ENCODE results near the gene PLEKHA6.

- TF ChIP-seq POLR2AphosphoS5 (IDR thresholded peaks at IDR 0.05): no peak
- TF ChIP-seq CTCF (IDR thresholded peaks at IDR 0.05): no peak
- no peak for TF ChIP-seq POLR2A (IDR thresholded peaks at IDR 0.05)
- TF ChIP-seq EP300 (IDR thresholded peaks at IDR 0.05): no peak
Observed at GRCh38 chr1:204287466-204287891, 72.2 kb downstream of the PLEKHA6 start.
